ENCODE results near the gene TH.

GRCh38 chr11:2190657-2191471, 19.2 kb upstream of the TH start:
- TF ChIP-seq CHD1 (IDR thresholded peaks at IDR 0.05; ENCODE audit: low read depth, low read length) (no peak), POLR2A (IDR thresholded peaks at IDR 0.05; ENCODE audit: low read depth, low read length) (no peak), RCOR1 (IDR thresholded peaks at IDR 0.05; ENCODE audit: insufficient replicate concordance, low read length) (no peak), SMC3 (IDR thresholded peaks at IDR 0.05; ENCODE audit: low read depth, low read length) (no peak)
- TF ChIP-seq, protein P1, sequence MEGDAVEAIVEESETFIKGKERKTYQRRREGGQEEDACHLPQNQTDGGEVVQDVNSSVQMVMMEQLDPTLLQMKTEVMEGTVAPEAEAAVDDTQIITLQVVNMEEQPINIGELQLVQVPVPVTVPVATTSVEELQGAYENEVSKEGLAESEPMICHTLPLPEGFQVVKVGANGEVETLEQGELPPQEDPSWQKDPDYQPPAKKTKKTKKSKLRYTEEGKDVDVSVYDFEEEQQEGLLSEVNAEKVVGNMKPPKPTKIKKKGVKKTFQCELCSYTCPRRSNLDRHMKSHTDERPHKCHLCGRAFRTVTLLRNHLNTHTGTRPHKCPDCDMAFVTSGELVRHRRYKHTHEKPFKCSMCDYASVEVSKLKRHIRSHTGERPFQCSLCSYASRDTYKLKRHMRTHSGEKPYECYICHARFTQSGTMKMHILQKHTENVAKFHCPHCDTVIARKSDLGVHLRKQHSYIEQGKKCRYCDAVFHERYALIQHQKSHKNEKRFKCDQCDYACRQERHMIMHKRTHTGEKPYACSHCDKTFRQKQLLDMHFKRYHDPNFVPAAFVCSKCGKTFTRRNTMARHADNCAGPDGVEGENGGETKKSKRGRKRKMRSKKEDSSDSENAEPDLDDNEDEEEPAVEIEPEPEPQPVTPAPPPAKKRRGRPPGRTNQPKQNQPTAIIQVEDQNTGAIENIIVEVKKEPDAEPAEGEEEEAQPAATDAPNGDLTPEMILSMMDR (conservative IDR thresholded peaks at IDR 0.05; ENCODE audit: low read depth, low read length), result no peak
